ENCODE measurements around the gene EFTUD2. TPM values are rescaled to one million over a fixed set of nuclear protein-coding genes. Genes with fewer than 3 reads are reported as not detected.
A peak's percentile ranks its signal among the peaks of the same experiment; 100 is the strongest.

EFTUD2 gene
- total and polyA plus RNA-seq, 4 donors: 35.5 to 93.3 (median 73.3) TPM

- TF ChIP-seq CTCF (IDR thresholded peaks at IDR 0.05; ENCODE audit: control extremely low read depth, extremely low read depth): no peak
- H3K27me3 ChIP-seq (ENCODE audit: control insufficient read depth in 3 of 3, insufficient read depth in 3 of 3, low read length in 2 of 3): no peaks in the 10 kb centered on the region
- DNase-seq (peak; percentile 29 to 68 (median 66)), ATAC-seq (ENCODE audit: insufficient read depth, low FRiP score) (no peak)
- H3K4me1 ChIP-seq (ENCODE audit: control insufficient read depth in 5 of 5, insufficient read depth in 5 of 5, low read length in 5 of 5): no peaks in the 10 kb centered on the region
- peaks cover 28 to 60% (median 45%) of the 10 kb centered on the region in 4 donors for H3K36me3 ChIP-seq (ENCODE audit: control insufficient read depth in 4 of 4, insufficient read depth in 4 of 4, low read length in 4 of 4)
- no peak overlapping the region for H3K27ac ChIP-seq (ENCODE audit: low read depth in 1 of 2, low read length in 1 of 2)
- H3K9me3 ChIP-seq (ENCODE audit: control insufficient read depth in 4 of 4, insufficient read depth in 3 of 4, low read length in 3 of 4): no peaks in the 10 kb centered on the region
- WGBS, 2 donors: 58 to 67% methylated on average over 6 of the region's 6 CpGs
- H3K4me3 ChIP-seq: no peak overlapping the region
- no peak overlapping the region for H3K9ac ChIP-seq (ENCODE audit: insufficient read depth in 1 of 2, low read length in 2 of 2)
Measured at GRCh38 chr17:44878627-44879221, 20.5 kb downstream of the EFTUD2 start.

- no peak for ATAC-seq (ENCODE audit: insufficient read depth, low FRiP score)
- DNase-seq: no peak
- Histone ChIP-seq H3K9me3 (ENCODE audit: control insufficient read depth in 4 of 4, insufficient read depth in 3 of 4, low read length in 3 of 4) (peaks cover 0 to 1% (median 0%) of the 10 kb centered on the region in 4 donors), H3K9ac (ENCODE audit: insufficient read depth in 1 of 2, low read length in 2 of 2) (no peak overlapping the region), H3K27ac (ENCODE audit: low read depth in 1 of 2, low read length in 1 of 2) (no peak overlapping the region), H3K4me1 (ENCODE audit: control insufficient read depth in 5 of 5, insufficient read depth in 5 of 5, low read length in 5 of 5) (peaks cover 0 to 1% (median 0%) of the 10 kb centered on the region in 5 donors), H3K4me3 (no peak overlapping the region), H3K27me3 (ENCODE audit: control insufficient read depth in 3 of 3, insufficient read depth in 3 of 3, low read length in 2 of 3) (no peaks in the 10 kb centered on the region), H3K36me3 (ENCODE audit: control insufficient read depth in 4 of 4, insufficient read depth in 4 of 4, low read length in 4 of 4) (peaks cover 25 to 48% (median 40%) of the 10 kb centered on the region in 4 donors)
- 88 to 89% methylated on average over 5 of the region's 5 CpGs for WGBS, 2 donors
- TF ChIP-seq CTCF (IDR thresholded peaks at IDR 0.05; ENCODE audit: control extremely low read depth, extremely low read depth): no peak
Measured at GRCh38 chr17:44877121-44877520, 22.1 kb downstream of the EFTUD2 start.

- DNase-seq: no peak
Measured at GRCh38 chr17:44875761-44876160, 23.5 kb downstream of the EFTUD2 start.

More at GRCh38 chr17:44875761-44876160, 23.5 kb downstream of the EFTUD2 start:
- Histone ChIP-seq H3K4me3 (no peak overlapping the region), H3K36me3 (ENCODE audit: control insufficient read depth in 4 of 4, insufficient read depth in 4 of 4, low read length in 4 of 4) (peaks cover 31 to 50% (median 40%) of the 10 kb centered on the region in 4 donors), H3K4me1 (ENCODE audit: control insufficient read depth in 5 of 5, insufficient read depth in 5 of 5, low read length in 5 of 5) (peaks cover 0 to 1% (median 0%) of the 10 kb centered on the region in 5 donors), H3K27ac (ENCODE audit: low read depth in 1 of 2, low read length in 1 of 2) (no peak overlapping the region), H3K9ac (ENCODE audit: insufficient read depth in 1 of 2, low read length in 2 of 2) (no peak overlapping the region), H3K27me3 (ENCODE audit: control insufficient read depth in 3 of 3, insufficient read depth in 3 of 3, low read length in 2 of 3) (no peaks in the 10 kb centered on the region), H3K9me3 (ENCODE audit: control insufficient read depth in 4 of 4, insufficient read depth in 3 of 4, low read length in 3 of 4) (peaks cover 0 to 1% (median 0%) of the 10 kb centered on the region in 4 donors)
- no peak for ATAC-seq (ENCODE audit: insufficient read depth, low FRiP score)
- 96 to 98% methylated on average over 6 of the region's 6 CpGs for WGBS, 2 donors
- no peak for TF ChIP-seq CTCF (IDR thresholded peaks at IDR 0.05; ENCODE audit: control extremely low read depth, extremely low read depth)
